A673 (cell line): ENCODE results near the gene MRPL38.
"Not testable (repeated sequence)": the region's sequence is repeated elsewhere in the genome, so short reads cannot be mapped to it uniquely, and the experiment has no call there.

Source experiments
- CTCF ChIP-seq: fragments of 300-800, 200-600 bp; sonication (generic); conservative IDR thresholded peaks from 2 replicates; pipeline ENCODE4 v1.5.1; 2017; ENCODE audit warnings: low read depth, mild to moderate bottlenecking, antibody characterized with exemption, low read length, moderate library complexity, mixed read lengths
- EZH2 ChIP-seq: fragments of 200-600 bp; sonication (generic); IDR thresholded peaks from 2 replicates; pipeline ENCODE4 v1.6.1; 2017; ENCODE audit warnings: borderline replicate concordance, low read depth, mild to moderate bottlenecking, mixed read lengths, antibody characterized with exemption, low read length; ENCODE audit not compliant: poor library complexity, severe bottlenecking

- TF ChIP-seq EZH2, CTCF: not testable (repeated sequence)
Measured at GRCh38 chr17:75864887-75865286, 39.8 kb downstream of the MRPL38 start.
